ENCODE data around the gene STXBP5L.
"Not testable (repeated sequence)": the region's sequence is repeated elsewhere in the genome, so short reads cannot be mapped to it uniquely, and the experiment has no call there.

STXBP5L gene

DNA sequence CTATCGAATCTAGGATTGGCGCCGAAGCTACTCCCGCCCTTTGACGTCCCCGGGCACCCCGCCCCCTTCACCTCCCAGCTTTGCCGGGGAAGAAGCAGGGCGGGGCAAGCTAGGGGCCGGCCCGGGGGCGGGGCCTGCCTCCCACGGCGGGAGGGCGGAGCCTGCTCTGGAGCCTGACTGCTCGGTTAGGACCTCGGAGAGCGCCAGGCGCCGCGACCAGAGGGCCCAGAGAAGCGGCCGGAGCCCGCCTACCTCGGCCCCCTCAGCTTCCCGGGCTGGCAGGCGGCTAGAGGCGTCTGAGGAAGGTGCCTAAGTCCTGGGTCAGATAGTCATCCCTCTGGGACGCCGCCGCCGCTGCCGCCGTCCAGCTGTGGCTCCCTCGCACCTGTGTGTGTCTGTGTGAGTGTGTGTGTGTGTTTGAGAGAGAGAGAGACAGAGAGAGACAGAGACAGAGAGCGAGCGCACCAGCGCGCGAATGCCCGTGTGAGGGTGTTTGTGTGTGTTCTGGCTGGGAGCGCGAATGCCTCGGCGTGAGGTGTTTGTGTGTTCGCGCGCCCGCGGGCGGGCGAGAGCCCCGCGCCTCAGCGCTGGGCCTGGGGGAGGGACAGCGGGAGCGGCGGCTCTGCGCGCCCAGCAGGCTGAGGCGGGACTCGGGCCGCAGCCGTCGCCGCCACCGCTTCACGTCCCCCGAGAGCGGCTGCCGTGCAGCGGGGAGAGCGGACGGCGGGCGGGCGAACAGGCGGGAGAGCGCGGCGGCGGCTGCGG, at the start of gene STXBP5L:
Gene STXBP5L, plus strand, starts transcription at position 176 of the 765 bp plus-strand sequence. CDS start 1,374 bp downstream, outside the sequence.
- peak; percentile 3 to 87 (median 62) for DNase-seq

- DNase-seq = no peak
These were observed 49.5 kb upstream of the STXBP5L start for GRCh38 chr3:120858521-120858920.

DNA sequence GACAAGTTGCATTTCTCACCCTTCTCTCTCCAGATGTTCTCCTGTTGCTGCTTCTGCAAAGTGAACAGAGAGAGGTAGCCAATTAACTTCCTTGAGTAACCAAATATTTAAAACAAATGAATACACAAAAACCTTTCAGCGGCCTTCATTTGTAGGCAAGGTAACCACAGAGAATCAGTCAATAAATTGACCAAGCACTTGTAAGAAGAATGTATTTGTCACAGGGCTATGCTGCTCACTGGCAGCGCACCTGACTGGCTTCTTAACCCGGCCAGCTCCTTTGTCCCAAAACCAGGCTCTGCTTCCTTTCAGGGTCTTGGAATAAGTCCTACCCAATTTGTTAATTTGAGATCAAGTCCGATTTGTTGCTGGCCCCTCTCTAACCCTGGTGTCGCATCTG, 43.5 kb upstream of the STXBP5L start:
- no peak for DNase-seq

DNA sequence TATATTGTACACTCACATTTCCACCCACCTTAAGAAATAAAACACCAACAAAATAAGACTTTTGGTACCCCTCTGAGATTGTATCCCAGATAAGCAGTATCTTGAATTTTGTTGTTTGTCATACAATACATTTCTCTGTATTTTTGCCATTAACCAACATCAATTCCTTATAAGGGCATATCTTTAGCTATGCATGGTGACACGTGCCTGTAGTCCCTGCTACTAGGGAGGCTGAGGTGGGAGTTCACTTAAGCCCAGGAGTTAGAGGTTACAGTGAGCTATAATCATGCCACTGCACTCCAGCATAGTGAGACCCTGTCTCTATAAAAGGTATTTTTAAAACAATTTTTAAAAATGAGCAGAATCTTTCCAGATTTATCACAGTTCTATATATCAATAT, 32.5 kb upstream of the STXBP5L start:
- DNase-seq = no peak

GRCh38 chr3:120875989-120876388, 32.0 kb upstream of the STXBP5L start:
- DNase-seq = no peak

DNA sequence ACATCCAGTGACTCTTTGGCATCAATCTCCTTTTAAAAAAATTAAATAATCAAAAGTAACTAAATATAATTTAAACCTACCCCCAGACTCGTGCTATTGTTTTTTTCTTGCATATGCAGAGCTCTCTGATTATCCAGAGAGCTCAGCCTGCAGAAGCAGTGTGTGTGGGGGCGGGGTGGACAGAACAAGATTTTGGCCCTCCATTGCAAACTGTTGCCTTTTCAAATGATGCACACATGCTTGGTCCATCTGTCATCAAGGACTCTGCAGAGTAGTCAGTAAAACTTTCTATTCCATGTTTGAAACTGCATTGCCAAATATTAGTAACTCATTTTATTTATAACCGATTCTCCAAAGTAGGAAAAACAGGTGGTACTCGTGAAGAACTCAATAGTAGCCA, 28.6 kb upstream of the STXBP5L start:
- DNase-seq = no peak

DNA sequence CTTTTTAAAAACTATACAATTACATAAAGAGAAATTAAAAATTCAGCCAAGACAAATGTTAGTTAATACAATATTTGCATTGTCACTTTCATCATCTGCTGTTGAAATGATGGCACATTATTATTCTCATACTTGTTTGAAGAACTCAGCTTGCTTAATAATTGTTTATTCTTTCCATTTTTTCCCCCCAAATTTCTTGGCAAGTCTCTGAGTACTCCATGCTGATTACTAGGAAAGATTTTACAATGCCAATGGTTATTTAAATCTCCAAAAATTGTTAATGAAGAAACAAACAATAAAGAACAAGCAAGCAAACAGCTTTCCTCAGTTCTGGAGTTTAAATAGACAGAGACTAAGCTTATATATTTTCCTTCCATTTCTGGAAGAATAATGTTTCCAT, 15.1 kb upstream of the STXBP5L start:
- no peak for DNase-seq

GRCh38 chr3:120894316-120895057, 13.5 kb upstream of the STXBP5L start:
- no peak for DNase-seq

GRCh38 chr3:120901716-120902115, 6.3 kb upstream of the STXBP5L start:
- DNase-seq = not testable (repeated sequence)

DNA sequence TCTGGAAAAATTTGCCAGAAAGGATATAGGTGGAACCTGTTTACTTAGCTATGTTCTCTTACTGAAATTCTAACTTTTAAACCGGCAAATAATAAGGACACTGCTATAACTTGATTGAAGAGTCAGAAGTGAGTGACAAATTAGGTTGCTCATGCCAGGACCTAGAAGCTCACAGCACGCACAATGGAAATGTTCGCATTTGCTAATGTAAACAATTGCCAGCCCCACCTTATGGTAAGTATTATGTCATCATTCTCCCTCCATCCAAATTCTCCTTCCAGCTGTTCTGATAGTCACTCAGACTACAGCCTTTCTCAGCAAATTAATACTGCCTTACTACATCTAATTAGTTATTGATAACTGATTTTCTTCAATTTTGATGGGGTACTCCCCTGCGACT, 4.8 kb upstream of the STXBP5L start:
- no peak for DNase-seq

GRCh38 chr3:120907659-120908029, 361 bp upstream of the STXBP5L start:
- DNase-seq = peak in 6 of 51 donors; percentile 11 to 77 (median 58)

GRCh38 chr3:120908795-120909601, 993 bp downstream of the STXBP5L start:
- peak in 20 of 51 donors; percentile 1 to 57 (median 22) for DNase-seq

GRCh38 chr3:120909602-120909878, 1.5 kb downstream of the STXBP5L start:
- DNase-seq = peak in 5 of 51 donors; percentile 0 to 1 (median 0)

- DNase-seq = no peak
These were observed 18.1 kb downstream of the STXBP5L start for GRCh38 chr3:120926146-120926545.

GRCh38 chr3:120928991-120929390, 21.0 kb downstream of the STXBP5L start:
- DNase-seq = no peak

DNA sequence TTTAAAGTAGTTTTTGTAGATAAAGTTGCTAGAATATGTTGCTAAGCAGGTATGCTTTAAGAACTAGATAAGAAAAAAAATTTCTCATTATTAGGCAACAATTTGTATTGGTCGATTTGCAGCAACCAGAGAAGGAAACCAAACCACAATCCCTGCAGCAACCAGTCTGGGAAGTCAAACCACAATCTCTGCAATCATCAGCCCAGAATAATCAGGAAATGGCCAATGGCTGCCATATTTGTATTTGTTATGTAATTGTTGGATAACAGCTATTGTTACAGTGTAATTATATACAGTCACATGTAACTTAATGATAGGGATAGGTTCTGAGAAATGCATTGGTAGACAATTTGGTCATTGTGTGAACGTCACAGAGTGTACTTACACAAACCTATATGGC, 23.6 kb downstream of the STXBP5L start:
- no peak for DNase-seq

GRCh38 chr3:120956143-120956542, 48.1 kb downstream of the STXBP5L start:
- DNase-seq = no peak

DNA sequence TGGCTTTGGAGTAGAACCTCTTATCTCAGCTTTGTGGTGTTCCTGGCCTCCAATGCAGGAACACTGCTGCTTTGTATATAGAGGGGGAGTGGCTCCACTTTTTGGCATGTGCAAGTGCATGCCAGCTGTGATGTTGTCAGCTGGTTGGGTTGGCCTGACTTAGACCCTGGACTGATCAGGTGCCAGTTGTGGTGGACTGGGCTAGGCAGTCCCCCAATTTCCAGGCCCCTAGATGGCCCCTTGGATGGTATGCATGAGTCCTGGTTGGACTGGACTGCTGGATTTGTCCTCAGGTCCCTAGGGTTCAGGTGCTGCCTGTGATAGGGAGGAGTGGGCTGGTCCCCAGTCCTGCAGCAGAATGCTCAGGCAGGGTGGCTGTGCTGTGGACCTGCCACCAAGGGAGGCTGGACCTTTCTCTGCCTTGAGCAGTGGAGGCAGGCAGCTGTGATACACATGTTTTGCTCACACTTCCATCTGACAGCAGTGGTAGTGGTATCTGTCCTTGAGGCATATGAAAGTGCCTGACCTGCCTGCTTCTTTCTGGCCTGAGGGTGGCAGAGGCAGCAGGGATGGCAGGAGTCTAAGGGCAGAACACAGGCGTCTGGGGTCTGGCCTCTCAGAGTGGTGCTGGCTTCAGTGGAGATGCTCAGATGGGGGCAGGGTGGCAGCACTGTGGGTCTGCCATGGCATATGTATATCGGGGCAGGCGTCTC, 74.8 kb downstream of the STXBP5L start:
- no peak for DNase-seq

- DNase-seq = no peak
These were observed 75.3 kb downstream of the STXBP5L start for GRCh38 chr3:120983321-120983665.

DNA sequence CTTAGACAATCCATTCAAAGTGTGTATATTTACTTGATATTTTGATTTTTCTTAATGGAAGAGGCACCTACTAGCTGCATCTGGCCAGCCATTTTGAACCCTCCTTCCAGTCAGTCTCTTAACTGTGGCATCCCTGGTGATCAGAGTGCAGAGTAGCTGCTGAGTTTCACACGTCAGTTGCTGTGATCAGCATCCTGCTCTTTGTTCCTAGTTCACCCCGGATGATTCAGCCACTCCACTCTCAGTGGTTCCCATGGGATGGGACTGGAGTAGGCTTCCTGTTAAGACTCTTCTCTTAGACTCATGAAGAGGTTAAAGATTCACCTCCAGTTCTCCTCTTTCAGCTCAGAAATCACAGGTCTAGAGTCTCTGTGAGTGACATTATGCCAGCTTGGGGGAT, 75.8 kb downstream of the STXBP5L start:
- no peak for DNase-seq

GRCh38 chr3:120985242-120985641, 77.2 kb downstream of the STXBP5L start:
- DNase-seq = no peak

GRCh38 chr3:120988994-120989393, 81.0 kb downstream of the STXBP5L start:
- DNase-seq = no peak

Measured in hypothalamus (tissue), 51 donors.